ENCODE measurements around the gene GDPD3. TPM values are rescaled to one million over a fixed set of nuclear protein-coding genes. Genes with fewer than 3 reads are reported as not detected.

Gene GDPD3
- total and polyA plus RNA-seq, 2 of the 13 experiments (the other 11 are each of a cell fraction or from before 2014, with no cell fraction given): 18.7 to 20.6 TPM

- TF ChIP-seq ZBTB2 (CRISPR knock-in tag; IDR thresholded peaks at IDR 0.05; ENCODE audit: low read depth) (peak; percentile 71; the same call in 1 of the 2 replicates), CBFB (CRISPR knock-in tag; IDR thresholded peaks at IDR 0.05) (peak; percentile 73), FOXJ3 (CRISPR knock-in tag; IDR thresholded peaks at IDR 0.05; ENCODE audit: borderline replicate concordance) (peak; percentile 49), GATA4 (IDR thresholded peaks at IDR 0.05; ENCODE audit: borderline replicate concordance, low read depth) (peak; percentile 36; the same call in 1 of the 2 replicates), MEIS1 (CRISPR knock-in tag; IDR thresholded peaks at IDR 0.05; ENCODE audit: borderline replicate concordance) (peak; percentile 82; the same call in 1 of the 2 replicates), CBX5 (CRISPR knock-in tag; IDR thresholded peaks at IDR 0.05; ENCODE audit: borderline replicate concordance) (peak; percentile 83), ZNF772 (CRISPR knock-in tag; IDR thresholded peaks at IDR 0.05) (no peak), NFE2 (CRISPR knock-in tag; IDR thresholded peaks at IDR 0.05) (no peak), TCF7L2 (IDR thresholded peaks at IDR 0.05; ENCODE audit: low read depth, low read length) (no peak), ELF1 (CRISPR knock-in tag; IDR thresholded peaks at IDR 0.05) (peak; percentile 55; the same call in 1 of the 2 replicates), ZNF451 (CRISPR knock-in tag; IDR thresholded peaks at IDR 0.05) (no peak), ADNP (CRISPR knock-in tag; IDR thresholded peaks at IDR 0.05) (peak; percentile 91), ZNF329 (CRISPR knock-in tag; IDR thresholded peaks at IDR 0.05; ENCODE audit: low read depth) (0 out of 2 replicates have a peak, but pooled peaks have one; percentile 24), JARID2 (CRISPR knock-in tag; IDR thresholded peaks at IDR 0.05; ENCODE audit: insufficient replicate concordance) (no peak), ZSCAN20 (CRISPR knock-in tag; IDR thresholded peaks at IDR 0.05; ENCODE audit: borderline replicate concordance) (peak; percentile 44; the same call in 1 of the 2 replicates), HMG20A (CRISPR knock-in tag; IDR thresholded peaks at IDR 0.05; ENCODE audit: borderline replicate concordance) (0 out of 2 replicates have a peak, but pooled peaks have one; percentile 16), TBX3 (IDR thresholded peaks at IDR 0.05; ENCODE audit: borderline replicate concordance) (no peak)
- TF ChIP-seq, protein P1, sequence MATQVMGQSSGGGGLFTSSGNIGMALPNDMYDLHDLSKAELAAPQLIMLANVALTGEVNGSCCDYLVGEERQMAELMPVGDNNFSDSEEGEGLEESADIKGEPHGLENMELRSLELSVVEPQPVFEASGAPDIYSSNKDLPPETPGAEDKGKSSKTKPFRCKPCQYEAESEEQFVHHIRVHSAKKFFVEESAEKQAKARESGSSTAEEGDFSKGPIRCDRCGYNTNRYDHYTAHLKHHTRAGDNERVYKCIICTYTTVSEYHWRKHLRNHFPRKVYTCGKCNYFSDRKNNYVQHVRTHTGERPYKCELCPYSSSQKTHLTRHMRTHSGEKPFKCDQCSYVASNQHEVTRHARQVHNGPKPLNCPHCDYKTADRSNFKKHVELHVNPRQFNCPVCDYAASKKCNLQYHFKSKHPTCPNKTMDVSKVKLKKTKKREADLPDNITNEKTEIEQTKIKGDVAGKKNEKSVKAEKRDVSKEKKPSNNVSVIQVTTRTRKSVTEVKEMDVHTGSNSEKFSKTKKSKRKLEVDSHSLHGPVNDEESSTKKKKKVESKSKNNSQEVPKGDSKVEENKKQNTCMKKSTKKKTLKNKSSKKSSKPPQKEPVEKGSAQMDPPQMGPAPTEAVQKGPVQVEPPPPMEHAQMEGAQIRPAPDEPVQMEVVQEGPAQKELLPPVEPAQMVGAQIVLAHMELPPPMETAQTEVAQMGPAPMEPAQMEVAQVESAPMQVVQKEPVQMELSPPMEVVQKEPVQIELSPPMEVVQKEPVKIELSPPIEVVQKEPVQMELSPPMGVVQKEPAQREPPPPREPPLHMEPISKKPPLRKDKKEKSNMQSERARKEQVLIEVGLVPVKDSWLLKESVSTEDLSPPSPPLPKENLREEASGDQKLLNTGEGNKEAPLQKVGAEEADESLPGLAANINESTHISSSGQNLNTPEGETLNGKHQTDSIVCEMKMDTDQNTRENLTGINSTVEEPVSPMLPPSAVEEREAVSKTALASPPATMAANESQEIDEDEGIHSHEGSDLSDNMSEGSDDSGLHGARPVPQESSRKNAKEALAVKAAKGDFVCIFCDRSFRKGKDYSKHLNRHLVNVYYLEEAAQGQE (IDR thresholded peaks at IDR 0.05; ENCODE audit: borderline replicate concordance in 1 of 2, low read depth in 1 of 2, low read length in 2 of 2): peak in 1 of 2 experiments; percentile 31; a peak in 1 of 4 replicates
- TF ChIP-seq, protein P2, sequence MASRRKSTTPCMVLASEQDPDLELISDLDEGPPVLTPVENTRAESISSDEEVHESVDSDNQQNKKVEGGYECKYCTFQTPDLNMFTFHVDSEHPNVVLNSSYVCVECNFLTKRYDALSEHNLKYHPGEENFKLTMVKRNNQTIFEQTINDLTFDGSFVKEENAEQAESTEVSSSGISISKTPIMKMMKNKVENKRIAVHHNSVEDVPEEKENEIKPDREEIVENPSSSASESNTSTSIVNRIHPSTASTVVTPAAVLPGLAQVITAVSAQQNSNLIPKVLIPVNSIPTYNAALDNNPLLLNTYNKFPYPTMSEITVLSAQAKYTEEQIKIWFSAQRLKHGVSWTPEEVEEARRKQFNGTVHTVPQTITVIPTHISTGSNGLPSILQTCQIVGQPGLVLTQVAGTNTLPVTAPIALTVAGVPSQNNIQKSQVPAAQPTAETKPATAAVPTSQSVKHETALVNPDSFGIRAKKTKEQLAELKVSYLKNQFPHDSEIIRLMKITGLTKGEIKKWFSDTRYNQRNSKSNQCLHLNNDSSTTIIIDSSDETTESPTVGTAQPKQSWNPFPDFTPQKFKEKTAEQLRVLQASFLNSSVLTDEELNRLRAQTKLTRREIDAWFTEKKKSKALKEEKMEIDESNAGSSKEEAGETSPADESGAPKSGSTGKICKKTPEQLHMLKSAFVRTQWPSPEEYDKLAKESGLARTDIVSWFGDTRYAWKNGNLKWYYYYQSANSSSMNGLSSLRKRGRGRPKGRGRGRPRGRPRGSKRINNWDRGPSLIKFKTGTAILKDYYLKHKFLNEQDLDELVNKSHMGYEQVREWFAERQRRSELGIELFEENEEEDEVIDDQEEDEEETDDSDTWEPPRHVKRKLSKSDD (CRISPR knock-in tag; IDR thresholded peaks at IDR 0.05; ENCODE audit: low read depth): 0 out of 2 replicates have a peak, but pooled peaks have one; percentile 14
These were observed 20.8 kb downstream of the GDPD3 start (continued) for GRCh38 chr16:30092373-30093010.

Measured in HepG2 (cell line).